HG02981 (cell line): ENCODE measurements around the gene TYW1.
"Not testable (repeated sequence)": the region's sequence is repeated elsewhere in the genome, so short reads cannot be mapped to it uniquely, and the experiment has no call there.

ENCODE experiments used
- ATAC-seq: cut with Tn5 transposase; IDR thresholded peaks from one replicate; pipeline ENCODE4 v1.9.1; 2021; ENCODE audit warnings: mild to moderate bottlenecking, moderate library complexity; ENCODE audit not compliant: unreplicated experiment

TYW1 gene

GRCh38 chr7:66994691-66995049 is 2.0 kb upstream of the TYW1 start:
- ATAC-seq: peak; percentile 21

- peak; percentile 56 for ATAC-seq
Observed at GRCh38 chr7:66995050-66995776, 1.4 kb upstream of the TYW1 start, which contains the start of gene SBDS. Gene SBDS, minus strand, starts transcription at chr7:66995586. Its CDS starts 169 bp downstream, at chr7:66995417.

- ATAC-seq: not testable (repeated sequence)
Observed at GRCh38 chr7:67000601-67001258, 4.1 kb downstream of the TYW1 start.

GRCh38 chr7:67004145-67004544 is 7.5 kb downstream of the TYW1 start:
- not testable (repeated sequence) for ATAC-seq

GRCh38 chr7:67006965-67007364 is 10.3 kb downstream of the TYW1 start:
- no peak for ATAC-seq

GRCh38 chr7:67008260-67008659 is 11.6 kb downstream of the TYW1 start:
- ATAC-seq: no peak

- ATAC-seq: not testable (repeated sequence)
Observed at GRCh38 chr7:67009677-67010076, 13.0 kb downstream of the TYW1 start.

- ATAC-seq: not testable (repeated sequence)
Observed at GRCh38 chr7:67014076-67014622, 17.5 kb downstream of the TYW1 start.

GRCh38 chr7:67017971-67018370 is 21.3 kb downstream of the TYW1 start:
- ATAC-seq: not testable (repeated sequence)

GRCh38 chr7:67018940-67019339 is 22.3 kb downstream of the TYW1 start:
- ATAC-seq: no peak

- ATAC-seq: no peak
Observed at GRCh38 chr7:67019562-67020390, 23.1 kb downstream of the TYW1 start.

GRCh38 chr7:67021260-67021659 is 24.6 kb downstream of the TYW1 start:
- ATAC-seq: no peak

GRCh38 chr7:67022511-67022910 is 25.9 kb downstream of the TYW1 start:
- ATAC-seq: no peak

GRCh38 chr7:67025459-67025858 is 28.8 kb downstream of the TYW1 start:
- not testable (repeated sequence) for ATAC-seq

GRCh38 chr7:67031685-67032084 is 35.1 kb downstream of the TYW1 start:
- not testable (repeated sequence) for ATAC-seq

- no peak for ATAC-seq
Observed at GRCh38 chr7:67033251-67033650, 36.6 kb downstream of the TYW1 start.

GRCh38 chr7:67036432-67037395 is 40.1 kb downstream of the TYW1 start:
- ATAC-seq: not testable (repeated sequence)

- ATAC-seq: not testable (repeated sequence)
Observed at GRCh38 chr7:67040832-67041231, 44.2 kb downstream of the TYW1 start.

- not testable (repeated sequence) for ATAC-seq
Observed at GRCh38 chr7:67042781-67043558, 46.3 kb downstream of the TYW1 start.
